Middle frontal gyrus (tissue), 1 donor: ENCODE measurements around the gene ME2.
"Not testable (repeated sequence)": the region's sequence is repeated elsewhere in the genome, so short reads cannot be mapped to it uniquely, and the experiment has no call there.

Experiments
- DNase-seq: peaks from one replicate; pipeline ENCODE4 v3.0.0-alpha.2; 2015; ENCODE audit warnings: low spot score; ENCODE audit errors: extremely low spot score

Gene ME2

DNA sequence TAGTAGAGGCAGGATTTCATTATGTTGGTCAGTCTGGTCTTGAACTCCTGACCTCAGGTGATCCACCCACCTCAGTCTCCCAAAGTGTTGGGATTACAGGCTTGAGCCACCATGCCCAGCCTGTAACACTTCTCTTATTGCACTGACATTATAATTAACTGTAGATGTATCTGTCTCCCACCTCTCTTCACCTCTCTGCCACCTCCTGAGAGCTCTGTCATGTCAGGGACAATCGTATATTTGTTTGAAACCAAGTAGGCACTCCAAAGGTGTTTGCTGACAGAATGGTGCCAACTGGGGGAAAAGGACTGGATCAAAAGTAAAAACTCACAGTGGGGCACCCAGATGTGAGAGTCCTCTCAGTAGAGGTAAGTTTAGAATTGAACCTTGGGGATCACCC lies 17.3 kb upstream of the ME2 start:
- DNase-seq = no peak

DNA sequence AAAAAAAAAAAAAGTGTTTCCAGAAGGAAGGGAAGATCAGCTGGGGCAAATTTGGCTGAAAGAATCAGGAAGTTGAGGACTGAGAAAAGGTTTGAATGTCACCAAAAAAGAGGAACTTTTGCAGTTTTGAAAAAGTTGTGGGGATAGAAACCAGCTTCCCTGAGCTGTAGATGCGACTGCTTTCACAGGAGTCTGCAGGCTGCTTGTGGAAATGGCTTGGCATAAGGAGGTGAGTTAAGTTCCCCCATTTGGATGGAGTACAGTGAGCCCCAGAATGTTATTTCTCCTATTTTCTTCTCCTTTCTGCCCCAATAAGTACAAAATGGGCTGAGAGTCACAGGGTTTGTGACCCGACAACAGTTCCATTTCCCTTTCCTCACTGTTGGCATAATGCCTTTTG lies 16.5 kb upstream of the ME2 start:
- DNase-seq = no peak

DNA sequence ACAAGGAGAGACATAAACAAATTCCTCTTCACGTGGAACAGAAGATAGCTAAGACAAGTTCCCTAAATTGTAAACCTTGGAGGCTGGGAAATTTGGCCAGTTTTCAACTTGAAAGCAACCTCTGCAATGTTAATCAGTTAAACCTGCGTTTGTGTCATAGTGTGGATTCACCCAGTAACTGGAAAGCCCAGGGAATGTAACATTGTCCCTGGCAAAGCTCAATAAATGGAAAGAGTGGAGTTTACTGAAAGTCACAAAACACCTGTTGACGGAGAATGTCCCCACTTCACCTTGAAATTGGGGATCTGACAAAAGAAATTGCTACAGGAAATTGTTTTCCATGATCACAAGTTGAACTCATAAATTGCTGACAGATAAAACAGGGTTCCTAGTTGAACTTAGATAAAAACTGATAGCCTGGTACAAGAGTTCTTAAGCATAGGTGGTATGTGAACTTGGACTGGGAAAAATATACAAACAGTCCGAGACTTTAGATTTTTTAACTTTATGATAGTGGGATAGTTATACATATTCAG lies 15.0 kb upstream of the ME2 start:
- no peak for DNase-seq

DNA sequence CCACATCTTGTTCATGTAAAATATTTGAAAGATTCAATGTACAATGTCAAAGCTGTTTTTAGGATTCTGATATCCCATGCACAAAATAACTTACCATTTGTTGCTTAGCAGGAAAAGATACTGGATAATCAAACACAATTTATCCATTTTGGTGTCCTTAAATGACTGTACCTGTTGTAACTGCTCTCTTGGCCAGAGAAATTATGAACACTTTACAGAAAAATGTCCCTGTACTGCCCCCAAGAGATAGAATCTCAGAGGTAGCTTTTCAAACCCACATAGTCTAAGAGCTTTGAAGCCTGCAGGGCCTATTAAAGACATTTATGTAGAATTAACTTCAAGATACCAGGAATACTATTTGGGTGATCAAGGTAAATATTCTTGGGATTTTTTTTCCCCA lies 12.2 kb upstream of the ME2 start:
- DNase-seq = no peak

DNA sequence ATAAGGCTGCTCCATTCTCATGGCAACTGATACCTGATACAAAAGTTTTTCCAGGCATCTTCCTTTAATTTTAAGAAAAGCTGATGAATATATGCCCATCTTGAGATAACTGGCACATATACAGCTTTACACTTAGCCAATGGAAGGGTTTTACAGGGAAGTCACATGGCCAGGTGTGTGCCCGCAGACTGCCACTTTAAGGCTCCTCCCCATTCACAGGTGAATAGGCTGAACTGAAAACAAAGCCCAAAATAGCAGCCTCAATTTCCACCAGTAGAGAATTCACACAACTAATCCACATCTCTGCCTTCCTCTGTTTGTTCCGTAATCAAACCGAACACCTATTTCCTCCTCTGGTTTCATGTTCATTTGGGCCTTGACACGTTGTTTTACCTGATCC lies 9.8 kb upstream of the ME2 start:
- no peak for DNase-seq

DNA sequence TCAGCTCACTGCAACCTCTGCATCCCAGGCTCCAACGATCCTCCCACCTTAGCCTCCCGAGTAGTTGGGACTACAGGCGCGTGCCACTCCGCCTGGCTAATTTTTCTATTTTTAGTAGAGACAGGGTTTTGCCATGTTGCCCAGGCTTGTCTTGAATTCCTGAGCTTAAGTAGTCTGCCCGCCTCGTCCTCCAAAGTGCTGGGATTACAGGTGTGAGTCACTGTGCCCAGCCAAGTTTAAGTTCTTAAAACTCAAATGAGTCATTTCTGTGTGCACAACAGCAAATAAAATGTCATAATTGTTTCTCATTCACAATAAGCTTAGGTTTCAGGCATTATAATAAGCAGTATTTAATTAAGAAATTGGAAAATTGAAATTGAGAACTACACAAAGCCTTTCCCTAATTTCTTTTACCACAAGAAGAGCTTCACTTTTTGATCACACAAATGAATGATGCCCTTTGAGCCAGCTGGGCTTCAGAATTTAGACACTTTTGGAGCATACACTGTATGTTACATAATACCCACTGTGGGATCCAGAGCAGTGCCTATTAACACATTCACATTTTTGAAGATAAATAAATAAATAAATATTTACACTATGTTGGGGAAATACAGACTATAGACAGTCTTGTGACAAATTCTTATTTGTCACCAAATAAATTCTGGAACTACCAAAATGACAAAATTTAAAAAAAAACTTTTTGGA lies 8.6 kb upstream of the ME2 start:
- DNase-seq = no peak

DNA sequence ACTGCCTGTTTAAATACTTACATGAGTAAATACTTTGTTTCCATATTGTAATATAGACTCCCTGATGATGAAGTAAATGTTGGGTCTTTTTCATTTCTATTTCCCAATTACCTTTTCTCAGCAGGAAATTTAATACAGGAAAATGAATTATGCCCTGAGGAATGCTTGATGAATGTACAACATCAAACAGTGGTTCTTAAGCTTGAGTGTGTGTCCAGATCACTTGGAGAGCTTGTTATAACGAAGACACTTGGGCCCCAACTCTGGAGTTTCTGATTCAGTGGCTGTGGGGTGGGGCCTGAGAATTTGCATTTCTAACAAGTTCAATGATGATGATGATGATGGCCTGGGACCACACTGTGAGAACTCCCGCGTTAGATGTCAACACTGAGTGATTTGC lies 7.1 kb upstream of the ME2 start:
- DNase-seq = no peak

DNA sequence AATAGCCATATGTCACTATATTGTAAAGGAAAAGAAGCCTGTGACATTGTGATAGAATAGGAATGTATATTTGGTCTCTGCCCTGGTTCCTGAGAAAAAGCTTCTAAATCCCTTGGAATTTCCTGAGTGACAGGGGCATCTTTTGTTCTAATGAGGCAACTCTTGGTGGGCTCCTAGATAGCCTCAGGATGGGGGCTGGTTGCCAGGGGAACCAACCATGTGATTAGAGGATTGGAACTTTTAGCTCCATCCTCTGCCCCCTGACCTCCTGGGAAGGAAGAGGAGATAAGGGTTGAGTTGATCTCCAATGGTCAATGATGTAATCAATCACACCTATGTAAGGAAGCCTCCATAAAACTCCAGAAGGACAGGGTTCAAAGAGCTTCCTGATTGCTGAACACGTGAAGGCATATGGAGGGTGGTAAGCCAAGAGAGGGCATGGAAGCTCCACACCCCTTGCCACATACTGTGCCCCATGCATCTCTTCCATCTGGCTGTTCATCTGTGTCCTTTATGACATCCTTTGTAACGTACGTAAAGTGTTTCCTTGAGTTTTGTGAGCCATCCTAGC lies 2.9 kb upstream of the ME2 start:
- DNase-seq = no peak

DNA sequence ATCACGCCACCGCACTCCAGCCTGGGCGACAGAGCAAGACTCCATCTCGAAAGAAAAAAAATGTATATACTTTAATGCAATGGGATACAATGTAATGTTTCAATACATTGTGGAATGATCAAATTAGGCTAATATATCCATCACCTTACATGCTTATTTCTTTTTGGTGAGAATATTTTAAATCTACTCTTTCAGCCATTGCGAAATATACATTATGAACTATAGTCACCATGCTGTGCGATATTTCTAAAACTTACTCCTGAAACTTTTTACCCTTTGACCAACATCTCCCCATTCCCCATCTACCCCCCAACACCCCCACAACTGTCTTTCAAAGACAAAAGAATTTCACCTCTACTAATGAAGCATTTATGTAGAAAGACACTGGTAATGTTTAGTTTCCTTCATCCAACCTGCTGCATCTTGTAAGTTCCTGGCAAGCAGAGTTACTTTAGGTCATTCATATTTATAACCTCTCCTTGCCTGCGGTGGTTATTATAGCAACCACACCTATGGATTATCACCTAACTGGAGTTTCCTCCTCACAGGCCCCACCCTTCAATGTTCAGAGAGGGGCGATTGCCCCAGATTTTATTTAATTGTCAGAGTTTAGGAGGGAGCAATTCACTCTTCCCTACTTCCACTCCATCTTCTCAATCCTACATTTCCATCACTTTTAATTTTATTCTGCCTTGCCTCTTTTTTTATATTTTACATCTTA lies 1.2 kb upstream of the ME2 start:
- DNase-seq = no peak

DNA sequence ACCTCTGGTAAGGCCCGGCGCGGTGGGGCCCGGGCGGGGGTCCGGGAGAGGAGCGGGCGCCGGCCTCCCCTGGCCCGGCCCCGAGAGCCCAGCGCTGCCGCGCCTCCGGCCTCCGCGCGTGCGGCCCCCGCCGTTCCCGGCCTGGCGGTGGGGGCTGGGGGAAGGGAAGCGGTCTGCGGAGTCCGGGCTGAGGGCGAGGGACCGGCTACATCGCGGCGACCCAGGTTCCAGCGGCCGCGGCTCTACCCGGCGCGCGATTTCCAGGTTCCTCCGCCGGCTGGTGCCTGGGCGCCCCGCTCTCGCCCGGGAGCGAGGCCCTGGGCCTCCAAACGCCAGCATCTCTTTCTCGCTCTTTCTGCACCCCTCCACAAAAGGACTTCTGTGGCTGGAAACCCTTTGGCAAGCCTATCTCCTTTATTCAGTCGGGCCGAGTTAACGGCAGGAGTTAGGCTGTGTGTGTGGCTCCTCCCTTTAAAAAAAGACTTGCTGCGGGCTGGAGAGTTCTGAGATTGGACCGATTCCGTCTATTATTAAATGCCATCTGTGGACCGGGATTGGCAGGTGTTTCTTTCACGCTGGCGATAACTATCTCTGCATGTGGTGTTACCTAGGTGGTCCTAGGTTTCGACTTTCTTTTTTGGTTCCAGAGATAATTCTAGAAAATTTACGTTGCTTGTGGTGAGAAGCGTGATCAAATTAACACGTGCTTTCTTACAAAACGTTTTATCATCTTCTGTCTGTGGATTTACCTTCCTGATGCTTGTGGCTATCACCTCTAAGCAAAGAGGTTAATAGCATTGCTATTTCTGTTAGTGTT lies 592 bp downstream of the ME2 start:
- DNase-seq = no peak

DNA sequence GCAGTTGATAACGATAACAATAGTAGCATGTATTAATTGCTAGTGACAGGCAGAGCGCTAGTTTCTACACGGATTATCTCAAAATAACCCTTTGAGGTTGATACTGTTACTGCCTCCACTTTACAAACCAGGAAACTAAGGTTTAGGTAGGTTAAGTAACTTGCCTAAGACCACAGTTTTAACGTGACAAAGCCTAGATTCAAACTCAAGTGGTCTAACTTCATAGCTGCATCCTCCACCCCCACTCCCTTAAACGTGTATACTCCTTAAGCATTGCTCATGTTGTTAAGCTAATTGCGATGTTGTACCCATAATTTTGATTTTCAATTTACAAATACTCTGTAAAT lies 1.2 kb downstream of the ME2 start:
- DNase-seq = no peak

DNA sequence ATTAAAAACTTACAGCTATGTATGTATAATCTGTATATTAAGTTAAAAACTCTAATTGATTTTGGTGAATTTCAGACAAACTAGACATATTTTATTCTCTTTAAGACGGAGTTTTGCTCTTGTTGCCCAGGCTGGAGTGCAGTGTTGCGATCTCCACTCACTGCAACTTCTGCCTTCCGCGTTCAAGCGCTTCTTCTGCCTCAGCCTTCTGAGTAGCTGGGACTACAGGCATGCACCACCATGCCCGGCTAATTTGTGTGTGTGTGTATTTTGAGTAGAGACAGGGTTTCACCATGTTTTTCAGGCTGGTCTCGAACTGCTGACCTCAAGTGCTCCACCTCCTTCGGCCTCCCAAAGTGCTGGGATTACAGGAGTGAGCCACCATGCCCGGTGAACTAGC lies 2.0 kb downstream of the ME2 start:
- not testable (repeated sequence) for DNase-seq

DNA sequence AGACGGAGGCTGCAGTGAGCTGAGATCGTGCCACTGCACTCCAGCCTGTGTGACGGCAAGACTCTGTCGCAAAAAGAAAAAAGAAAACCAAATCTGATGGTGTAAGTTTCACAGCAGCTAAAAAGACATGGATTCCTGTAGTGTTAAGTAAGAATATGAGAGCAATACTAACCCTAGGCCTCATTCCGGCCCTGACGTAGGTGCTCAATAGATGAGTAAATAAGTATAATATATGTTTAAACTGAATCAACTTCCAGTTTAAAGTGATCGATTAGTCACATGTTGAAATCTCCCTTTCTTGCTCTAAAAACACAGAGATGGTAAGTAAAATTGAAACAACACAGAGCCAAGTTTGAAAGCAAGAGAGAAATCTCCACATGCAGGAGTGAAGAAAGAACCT lies 8.0 kb downstream of the ME2 start:
- no peak for DNase-seq

DNA sequence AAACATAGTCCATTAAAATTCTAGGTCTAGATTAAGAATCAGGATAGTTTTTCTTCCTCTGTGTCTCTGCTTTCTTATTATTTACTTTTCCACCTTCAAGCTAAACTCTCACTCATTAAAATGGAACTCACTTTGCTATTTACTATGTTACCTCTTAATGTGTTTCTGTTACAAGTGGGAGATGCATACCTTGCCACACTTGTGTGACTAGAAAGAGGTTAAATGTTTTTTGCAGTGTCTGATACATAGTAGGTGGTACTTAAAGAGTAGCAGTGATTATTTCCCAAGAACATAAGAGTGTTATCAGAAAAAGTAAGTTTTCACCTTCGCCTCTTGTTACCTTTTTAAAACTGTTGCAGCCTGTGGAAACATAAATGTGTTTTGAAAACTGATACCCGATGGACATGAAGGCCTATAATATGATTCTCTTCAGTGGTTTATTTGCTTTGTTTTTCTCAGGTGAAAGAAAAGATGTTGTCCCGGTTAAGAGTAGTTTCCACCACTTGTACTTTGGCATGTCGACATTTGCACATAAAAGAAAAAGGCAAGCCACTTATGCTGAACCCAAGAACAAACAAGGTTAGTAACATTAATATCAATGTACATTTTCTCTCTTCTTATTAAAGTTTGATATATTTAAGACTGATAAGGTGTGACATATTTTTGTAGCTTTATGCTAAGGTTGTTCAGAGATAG lies 16.6 kb downstream of the ME2 start:
- no peak for DNase-seq

DNA sequence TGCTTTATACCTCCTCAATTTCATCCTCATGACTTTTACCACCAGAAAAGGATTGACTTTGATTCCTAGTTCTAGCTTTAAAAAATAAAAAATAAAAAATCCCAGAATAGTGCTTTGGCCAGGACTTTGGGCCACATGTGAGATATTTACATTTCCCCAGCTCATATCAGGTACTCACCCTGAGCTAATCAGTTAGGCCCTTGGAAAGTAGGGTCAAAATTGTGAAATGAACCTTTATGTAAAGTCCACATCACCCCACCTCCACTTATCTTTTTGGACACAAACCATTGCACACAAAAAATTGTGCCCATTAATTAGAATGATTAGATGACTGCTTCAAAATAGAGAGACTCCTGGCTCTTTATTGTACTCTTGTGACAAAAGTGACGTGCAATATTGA lies 17.2 kb downstream of the ME2 start:
- DNase-seq = no peak

DNA sequence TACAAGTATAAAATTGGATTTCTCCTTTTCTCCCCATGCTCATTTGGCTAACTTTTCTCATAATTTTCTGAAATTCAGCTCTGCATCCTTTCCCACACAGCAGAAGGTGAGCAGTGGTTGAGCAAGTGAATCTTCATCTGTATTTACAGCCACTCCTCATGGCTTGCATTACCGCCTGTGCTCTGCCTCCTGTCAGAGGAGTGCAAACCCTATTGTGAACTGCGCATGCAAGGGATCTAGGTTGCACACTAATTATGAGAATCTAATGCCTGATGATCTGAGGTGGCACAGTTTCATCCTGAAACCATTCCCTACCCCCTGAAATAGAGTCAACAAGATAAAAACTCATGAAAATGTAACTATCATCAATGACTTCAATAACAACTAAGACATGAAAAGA lies 20.0 kb downstream of the ME2 start:
- no peak for DNase-seq

DNA sequence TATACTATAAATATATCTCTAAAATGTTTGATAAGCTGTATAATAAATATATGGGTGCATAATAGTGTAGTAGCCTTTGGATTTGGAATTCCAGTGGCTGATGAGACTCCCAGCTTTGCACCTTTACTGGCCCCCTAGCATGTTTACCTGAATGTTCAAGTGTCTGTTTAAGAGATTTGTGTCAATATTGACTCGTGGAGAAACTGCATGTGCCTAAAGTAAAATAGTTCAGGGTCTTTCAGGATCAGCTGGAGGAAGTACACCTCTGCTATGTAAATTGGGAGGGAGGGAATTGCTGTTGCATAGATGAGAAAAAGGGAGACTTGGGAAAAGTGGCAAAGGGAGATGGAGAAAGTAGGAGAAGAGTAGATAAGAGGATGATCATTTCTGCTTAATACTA lies 23.9 kb downstream of the ME2 start:
- DNase-seq = no peak

DNA sequence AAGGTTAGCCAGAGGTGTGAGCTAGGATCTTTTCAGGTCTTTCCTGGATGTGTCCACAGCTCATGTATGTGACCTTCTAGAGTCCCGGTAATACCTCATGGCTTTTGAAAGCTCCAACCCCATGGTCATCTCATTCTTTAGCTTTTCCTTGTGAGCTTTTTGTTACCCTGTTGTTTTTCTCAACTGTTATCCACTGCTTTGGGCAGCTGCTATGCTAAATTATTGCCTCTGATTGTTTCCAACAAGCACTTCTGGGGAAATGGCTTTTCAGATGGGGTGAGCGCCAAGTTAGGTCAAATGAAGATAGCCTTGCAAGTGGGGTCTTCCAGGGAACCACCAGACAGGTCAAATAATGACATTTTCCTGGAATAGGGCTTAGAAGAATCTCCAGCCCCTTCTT lies 27.9 kb downstream of the ME2 start:
- no peak for DNase-seq

DNA sequence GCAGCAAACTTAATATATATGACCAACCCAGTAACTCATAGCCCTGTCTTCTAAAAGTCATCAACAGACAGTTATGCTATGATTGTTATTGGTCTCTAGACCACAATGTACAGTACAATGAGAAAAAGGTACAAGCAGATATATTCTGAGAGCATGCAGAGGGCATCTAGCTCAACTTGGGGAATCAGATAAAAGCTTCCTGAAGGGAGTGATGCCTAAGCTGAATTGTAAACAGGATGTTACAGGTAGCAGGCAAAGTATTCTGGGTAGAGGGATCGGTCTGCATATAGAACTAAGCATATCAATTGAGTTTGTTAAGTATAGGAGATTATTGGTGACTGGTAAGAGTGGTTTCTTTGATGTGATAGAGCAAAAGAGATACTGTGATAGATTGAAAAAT lies 30.3 kb downstream of the ME2 start:
- DNase-seq = no peak

DNA sequence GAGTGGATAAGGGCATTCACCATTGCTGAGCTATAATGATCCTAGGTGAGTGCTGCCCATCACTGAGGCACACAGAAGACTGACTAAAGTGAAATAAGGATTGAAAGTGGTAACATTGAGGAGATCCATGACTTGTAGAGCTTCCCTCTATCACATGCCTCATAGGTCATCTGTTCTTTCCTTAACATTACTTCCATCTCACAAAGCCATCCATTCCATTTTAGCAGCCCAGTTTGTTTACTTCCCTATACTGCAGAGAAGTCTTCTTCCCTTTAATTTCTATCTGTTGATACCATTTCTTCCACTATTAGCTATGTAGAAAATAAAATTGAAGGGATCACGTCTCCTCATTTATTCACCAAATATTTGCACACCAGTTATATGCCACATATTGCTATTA lies 32.1 kb downstream of the ME2 start:
- DNase-seq = no peak

DNA sequence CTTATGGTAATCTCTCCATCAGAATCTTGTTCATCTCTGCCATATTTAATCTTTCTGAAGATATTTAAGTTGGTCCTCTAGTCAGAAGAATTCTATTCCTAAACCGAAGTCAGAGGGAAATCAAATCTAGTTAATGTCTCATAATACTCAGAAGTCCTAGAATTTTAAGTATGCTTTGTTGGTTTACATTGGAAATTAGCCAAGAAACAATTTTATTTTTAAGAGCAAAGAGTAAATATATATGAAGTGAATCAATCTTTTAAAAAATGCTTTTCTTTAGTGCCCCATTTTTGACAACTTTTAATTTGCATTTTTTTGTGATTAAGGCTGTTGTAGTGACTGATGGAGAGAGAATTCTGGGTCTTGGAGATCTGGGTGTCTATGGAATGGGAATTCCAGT lies 38.1 kb downstream of the ME2 start:
- DNase-seq = no peak
